GM21381 (cell line): ENCODE results near the gene SKOR2.

ENCODE experiments used
- ATAC-seq: cut with Tn5 transposase; IDR thresholded peaks from one replicate; pipeline ENCODE4 v1.9.1; 2021; ENCODE audit warnings: mild to moderate bottlenecking, moderate library complexity; ENCODE audit not compliant: unreplicated experiment

The SKOR2 gene

GRCh38 chr18:47260924-47261701, 9.7 kb upstream of the SKOR2 start:
- no peak for ATAC-seq

GRCh38 chr18:47260120-47260923, 8.9 kb upstream of the SKOR2 start:
- no peak for ATAC-seq

DNA sequence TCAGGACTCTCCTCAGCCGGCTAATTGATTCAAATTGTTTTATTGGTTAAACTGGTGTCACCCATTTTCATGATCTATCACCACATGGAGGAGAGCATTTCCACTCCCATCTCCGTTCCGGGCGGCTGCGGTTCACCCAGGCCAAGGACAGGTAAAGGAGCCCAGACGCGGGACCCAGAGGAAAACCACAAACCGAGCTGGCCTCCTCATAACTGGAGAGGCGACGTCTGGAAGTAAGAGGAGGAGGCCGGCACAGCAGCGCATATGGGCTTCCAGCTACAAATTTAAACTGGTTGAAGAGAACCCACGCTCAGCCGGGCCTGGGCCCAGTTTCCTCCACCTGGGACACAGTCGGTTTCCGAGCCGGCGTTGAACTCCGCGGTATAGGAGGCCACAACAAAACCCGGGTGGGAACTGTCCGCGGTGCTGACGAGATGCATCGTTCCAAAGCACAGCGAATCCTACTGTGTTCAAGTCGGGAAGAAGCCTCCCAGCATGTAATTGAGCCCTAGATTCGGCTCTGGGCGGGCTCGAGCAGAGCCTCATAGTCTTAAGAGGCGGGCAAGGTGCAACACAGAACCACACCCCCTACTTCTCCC, 3.0 kb upstream of the SKOR2 start:
- ATAC-seq = no peak

DNA sequence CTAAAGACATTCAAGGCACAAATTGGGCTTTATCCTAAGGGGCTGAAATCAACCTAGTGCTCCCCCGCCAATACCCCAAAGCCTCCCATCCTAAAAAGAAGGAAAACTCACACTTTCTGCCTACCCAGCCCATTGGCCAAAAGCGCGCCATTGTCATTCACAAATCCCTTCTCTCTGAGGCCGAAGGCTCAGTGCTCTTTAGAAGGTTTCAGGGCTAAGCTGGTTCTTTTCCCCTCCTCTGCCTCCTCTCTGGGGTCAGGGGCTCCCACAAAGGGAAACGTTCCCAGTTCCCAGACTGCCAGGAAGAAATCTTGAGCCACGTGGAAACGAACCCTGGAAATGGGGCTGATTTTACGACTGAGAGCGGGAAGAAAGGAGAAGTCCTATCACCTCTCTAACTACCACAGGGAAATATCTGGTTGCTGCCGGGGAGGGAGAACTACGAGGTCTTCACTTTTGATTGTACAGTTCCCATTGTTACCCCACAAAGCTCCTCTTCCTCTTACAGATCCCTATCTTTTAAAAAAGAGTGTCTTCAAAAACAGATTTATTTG, 1.7 kb upstream of the SKOR2 start:
- ATAC-seq = no peak

DNA sequence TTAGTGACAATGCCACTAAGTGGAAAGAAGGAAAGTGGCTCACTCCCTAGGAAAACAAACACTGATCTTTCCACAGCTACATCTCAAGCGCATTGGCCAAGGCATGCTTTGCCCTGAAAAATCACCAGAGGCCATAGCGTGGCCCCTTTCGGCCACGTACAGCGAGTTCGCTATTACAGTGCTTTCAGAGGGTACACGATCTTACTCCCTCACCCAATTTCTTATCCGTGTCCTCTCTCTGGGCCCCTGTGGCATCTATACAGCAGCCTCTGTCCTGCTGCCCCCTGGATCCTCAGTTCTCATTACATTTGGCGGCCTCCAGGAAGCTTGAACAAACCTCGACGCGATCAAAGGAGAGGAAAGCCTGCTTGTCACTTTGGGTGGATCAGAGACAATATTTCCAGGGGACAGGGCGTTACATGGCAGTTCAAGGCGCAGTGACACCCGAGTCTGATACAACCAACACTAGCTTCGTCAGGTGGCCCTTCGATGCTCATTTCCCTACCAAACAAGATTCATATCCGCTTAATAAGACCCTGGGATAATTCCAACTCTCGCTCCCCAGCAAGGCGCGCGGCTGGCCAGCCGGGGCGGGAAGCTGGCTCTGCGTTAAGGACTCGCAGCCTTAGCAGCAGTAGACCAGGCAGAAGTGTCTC, 941 bp downstream of the SKOR2 start:
- ATAC-seq = no peak

DNA sequence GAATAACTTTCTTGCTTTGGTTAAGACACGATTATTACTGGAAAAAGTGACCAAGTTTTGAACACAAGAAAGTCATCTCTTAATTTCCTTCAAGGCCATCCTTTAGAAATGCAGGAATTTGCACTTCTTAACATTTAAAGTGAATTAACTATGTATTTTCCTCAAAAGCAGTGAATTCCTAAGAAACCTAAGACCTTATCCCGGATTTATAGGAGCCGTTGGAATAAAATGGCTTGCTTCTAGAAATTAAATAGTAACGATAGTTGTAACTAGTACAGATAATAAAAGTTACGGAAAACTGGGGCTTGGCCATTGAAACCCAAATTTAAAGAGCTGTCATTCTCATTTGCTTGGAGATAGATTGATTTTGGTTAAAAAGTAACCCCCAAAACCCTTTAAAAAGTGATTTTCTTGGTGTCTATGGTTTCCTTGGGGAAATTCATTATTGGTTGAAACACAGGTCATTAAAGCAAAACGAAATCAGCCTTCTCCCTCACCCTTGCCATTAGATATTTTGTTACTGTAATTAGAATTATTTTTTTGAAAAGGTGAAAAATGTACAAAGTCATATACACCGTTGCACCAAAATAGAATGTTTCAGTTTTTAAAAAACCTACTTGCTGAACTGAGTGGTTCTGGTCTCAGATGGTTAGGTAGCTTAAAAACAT, 2.0 kb downstream of the SKOR2 start:
- no peak for ATAC-seq

DNA sequence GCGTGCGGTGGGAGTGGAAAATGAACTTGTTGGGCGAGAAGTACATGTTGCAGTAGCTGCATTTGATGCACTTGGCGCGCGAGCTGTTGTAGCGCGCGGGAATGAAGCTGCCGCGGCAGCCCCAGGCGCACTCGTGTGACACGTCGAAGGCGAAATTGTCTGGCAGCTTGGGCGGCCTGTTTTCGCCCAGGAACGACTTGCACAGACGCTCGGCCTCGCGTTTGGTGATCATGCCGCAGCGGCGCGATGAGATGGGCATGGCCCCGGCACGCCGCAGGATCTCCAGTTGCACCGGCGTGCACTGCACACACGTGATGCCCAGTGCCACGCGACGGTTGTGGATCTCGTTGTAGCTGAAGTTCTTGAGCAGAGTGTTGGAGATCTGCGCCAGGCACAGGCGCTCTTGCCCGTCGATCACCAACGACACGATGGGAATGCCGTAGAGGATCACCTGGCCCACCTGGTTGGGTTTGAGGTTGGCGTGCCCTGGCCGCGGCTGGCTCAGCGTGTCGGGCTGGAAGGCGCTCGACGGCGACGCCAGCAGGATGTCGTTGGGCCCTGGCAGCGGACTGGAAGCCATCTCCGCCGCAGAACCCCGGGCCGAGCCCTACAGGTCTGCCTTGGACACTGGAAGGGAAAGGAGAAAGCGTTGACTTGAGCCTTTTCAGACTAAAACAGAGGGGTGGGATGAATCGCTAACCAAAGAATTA, 2.7 kb downstream of the SKOR2 start:
- ATAC-seq = no peak

DNA sequence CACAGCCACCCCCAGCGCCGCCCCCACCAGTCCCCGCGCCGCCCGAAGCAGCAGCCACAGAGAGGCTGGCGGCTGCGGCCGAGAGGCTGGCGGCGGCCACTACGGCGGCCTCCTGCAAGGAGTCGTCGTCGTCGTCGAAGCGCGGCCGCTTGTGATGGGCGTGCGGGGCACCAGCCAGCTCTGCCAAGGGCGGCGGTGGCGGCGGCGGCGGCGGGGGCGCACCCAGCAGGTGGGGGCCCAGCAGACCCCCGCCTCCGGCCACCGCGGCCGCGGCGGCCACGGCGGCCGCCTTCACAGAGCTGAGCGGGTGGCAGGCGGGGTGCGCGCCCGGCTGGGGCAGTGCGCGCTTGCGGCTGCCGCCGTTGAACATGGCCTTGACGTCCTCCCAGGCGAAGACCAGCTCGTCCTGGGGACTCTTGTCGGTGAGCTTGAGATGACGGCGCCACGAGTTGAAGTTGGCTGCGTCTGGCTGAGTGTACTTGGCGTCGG, 3.3 kb downstream of the SKOR2 start:
- no peak for ATAC-seq

GRCh38 chr18:47247416-47248114, 3.9 kb downstream of the SKOR2 start:
- ATAC-seq = no peak

DNA sequence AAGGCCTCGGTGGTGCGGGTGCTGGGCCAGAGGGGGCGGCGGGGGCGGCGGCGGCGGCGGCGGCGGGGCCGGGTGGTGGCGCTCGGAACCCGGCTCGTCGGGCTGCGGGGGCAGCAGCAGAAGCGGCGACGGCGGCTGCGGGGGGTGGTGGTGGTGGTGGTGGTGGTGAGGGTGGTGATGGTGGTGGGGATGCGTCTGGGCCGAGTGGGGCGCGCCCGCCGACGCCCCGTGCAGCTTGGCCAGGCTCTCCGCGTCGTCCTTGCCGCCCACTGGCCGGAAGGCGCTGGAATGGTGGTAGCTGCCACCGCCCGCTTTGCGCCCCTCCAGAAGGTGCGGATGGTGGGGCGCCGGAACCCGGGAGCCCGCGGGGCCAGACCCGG, 4.4 kb downstream of the SKOR2 start:
- no peak for ATAC-seq

- no peak for ATAC-seq
Measured at GRCh38 chr18:47246027-47246971, 5.2 kb downstream of the SKOR2 start.

- ATAC-seq = no peak
Measured at GRCh38 chr18:47244086-47244485, 7.4 kb downstream of the SKOR2 start.

GRCh38 chr18:47235096-47235495, 16.4 kb downstream of the SKOR2 start:
- no peak for ATAC-seq

DNA sequence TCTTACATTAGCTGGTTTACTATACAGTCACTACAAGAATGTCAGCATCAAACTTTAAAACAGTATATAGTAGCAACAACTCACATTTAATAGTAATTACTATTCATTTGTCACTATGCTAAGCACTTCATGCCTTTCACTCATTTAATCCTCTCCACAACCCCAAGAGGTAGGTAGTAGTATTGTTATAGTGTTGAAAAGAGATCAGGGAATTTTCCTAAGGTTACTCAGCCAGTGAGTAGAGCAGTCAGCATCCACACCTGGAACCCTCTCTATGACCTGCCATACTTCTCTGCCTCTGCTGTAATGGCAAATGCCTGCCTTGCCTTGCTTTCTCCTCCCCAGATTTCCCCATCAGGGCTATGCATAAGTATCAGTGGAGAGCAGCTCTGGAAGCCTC, 24.8 kb downstream of the SKOR2 start:
- no peak for ATAC-seq

DNA sequence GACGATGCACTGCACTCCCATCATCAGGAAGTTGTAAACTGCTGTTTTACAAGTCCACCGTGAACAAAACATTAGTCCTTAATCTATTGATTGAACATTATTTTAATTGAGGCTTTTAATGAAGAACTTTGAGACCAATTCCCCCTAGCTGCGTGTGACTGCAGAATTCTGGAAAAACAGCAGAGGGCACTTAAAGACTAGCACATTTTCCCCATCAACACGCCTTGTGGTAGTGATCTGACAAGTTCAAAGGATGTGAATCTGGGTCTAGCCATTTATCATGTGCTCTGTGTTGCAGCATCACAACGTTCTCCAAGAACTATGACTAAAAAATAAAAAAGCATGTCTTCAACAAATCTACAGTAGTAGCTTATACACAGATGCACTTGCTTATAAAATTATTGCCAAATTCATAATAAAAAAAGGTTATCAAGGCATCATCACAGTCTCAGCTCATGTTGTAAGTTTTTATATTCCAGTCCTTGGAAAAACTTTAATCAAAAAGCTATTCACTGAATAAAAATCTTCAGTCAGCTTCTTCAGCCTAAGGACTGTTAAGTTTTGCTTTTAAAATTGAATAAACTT, 35.8 kb downstream of the SKOR2 start:
- ATAC-seq = no peak

DNA sequence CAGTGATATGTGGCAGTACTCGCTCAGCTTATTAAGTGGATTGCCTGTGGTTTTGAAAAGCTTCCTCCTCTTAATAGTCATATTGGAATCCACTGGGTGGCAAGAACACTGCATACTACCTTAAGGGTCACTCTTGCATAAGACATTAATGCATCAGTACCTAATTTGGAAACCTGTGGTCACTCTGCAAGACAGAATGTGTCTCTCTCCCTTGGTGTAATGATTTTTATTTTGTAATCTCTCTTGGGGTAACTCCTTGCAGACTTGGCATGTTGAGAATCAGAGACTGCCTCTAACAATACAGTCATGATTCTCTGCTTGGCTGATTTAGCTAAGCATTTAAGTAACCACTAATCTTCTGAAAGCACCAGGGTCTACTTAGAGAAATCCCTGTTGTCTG, 42.3 kb downstream of the SKOR2 start:
- ATAC-seq = no peak

DNA sequence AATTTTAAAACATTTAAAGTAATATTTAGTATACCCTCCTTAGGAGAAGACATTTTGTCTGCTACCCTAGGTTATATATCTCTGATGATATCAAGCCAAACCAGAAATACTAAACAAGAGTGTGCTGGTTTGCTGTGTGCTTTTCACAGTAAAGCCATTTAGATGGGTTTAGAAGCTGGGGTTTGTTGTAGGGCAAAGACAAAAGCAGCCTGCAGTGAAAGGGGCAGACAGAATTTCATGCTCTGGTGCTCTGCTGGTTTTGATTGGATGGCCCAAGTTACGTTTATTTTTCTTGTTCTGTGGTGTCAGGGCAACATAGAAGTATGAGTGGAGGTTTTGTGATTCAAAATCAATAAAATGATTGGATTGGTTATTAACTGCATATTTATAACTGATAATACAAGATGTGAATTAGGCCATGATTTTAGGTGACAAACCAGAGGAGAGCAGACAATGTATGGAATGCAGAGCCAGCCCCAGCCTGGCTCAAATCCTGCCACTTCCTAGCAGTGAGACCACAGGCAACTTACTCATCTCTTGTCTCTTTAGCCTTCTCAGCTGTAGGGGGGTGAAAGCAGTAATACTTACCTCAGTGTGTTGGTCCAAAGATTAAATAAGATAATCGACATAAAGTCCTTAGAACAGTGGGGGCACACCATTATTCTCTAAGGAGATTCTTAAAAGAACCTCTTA, 44.4 kb downstream of the SKOR2 start:
- no peak for ATAC-seq
